Tongue (tissue), 2 donors: ENCODE results near the gene ZNF234. TPM values are rescaled to one million over a fixed set of nuclear protein-coding genes. Genes with fewer than 3 reads are reported as not detected.
"Not testable (repeated sequence)": the region's sequence is repeated elsewhere in the genome, so short reads cannot be mapped to it uniquely, and the experiment has no call there.

ENCODE experiments used
- DNase-seq: peaks from one replicate; pipeline ENCODE4 v3.0.0-alpha.2; 2015
- total RNA-seq: library from RNA; depleted of rRNA; stranded (reverse); fragments of >200 nt; gene quantifications from one replicate; pipeline ENCODE4 v1.2.3, GENCODE V29; 2014

The ZNF234 gene
- total RNA-seq, result 10.7 TPM

- DNase-seq, result peak; percentile 95
These were observed at the start of gene ZNF234 for GRCh38 chr19:44141191-44142058. Gene ZNF234, plus strand, starts transcription at chr19:44141554. Its CDS starts 3,079 bp downstream, at chr19:44144633.

GRCh38 chr19:44092108-44092507 lies 49.2 kb upstream of the ZNF234 start:
- no peak for DNase-seq

DNA sequence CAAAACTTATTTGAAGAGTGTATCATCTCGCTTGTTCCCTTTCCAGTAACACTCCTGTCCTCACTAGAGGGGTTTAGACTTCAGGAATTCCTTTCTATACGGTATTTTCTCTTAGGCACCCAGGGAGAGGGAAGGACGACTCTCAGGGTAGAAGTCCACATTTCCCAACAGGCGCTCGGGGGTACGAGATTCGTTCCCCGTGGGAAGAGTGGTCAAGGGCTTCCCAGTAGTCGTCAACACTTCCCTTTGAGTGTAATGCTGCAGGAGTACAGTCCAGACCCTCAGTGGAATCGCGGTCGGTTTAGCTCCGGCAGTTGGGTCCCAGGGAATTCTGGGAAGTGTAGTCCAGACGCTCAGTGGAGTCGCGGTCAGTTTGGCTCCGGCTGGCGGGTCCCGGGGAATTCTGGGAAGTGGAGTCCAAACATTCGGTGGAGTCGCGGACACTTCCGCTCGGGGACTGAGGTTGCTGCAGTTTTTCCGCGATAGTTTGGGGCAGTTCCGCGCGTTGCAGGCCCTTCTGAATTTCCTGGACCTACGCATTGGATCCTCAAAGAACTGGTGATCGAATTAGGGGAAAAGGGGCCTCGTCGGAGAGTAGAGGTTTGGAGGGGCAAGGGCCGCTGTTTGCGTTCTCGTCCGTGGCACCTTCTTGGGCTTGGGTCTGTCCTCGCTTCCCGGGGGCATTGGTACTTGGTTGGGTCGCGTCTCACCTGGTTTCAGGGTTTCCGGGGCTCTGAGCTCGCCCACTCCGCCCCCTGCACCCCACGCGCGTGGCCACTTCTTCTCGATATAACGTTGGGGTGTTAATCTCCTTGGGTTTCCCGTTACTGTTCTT lies 47.2 kb upstream of the ZNF234 start, which contains the start of gene ZNF224:
TSS of gene ZNF224 (plus strand) at position 431 of the 835 bp plus-strand sequence. CDS start 3,513 bp downstream, outside the sequence.
- DNase-seq, result peak; percentile 98

DNA sequence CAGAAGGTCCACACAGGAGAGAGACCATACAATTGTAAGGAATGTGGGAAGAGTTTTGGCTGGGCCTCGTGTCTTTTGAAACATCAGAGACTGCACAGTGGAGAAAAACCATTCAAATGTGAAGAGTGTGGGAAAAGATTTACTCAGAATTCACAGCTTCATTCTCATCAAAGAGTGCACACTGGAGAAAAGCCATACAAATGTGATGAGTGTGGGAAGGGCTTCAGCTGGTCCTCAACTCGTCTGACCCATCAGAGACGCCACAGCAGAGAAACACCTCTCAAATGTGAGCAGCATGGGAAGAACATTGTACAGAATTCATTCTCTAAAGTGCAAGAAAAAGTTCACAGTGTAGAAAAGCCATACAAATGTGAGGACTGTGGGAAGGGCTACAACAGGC lies 33.6 kb upstream of the ZNF234 start:
- DNase-seq, result no peak

- DNase-seq, result no peak
These were observed 31.9 kb upstream of the ZNF234 start for GRCh38 chr19:44109458-44109857.

DNA sequence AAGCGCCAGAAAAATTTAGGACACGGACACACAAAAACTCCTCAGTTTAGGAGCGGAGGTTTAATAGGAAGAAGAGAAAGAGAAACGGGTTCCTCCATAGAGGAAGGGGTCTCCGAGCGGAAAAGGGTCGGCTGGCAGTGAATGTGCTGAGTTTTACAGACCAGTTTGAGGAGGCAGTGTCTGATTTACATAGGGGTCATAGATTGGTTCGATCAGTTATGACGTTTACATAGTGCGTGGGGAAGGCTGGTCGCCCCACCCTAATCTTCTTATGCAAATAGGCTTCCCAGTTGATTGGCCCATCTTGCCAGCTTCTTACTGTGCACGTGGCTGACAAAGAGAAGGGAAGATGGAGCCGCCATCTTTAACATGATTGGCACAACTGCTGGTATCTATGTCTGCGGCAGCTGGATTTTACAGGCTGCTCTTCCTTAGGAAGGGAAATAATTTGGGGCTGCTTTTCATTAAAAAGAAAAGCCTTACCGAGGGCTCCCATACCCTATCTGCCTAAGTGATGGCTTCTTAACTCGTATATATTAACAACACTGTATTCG lies 29.4 kb upstream of the ZNF234 start:
- peak; percentile 73 for DNase-seq

DNA sequence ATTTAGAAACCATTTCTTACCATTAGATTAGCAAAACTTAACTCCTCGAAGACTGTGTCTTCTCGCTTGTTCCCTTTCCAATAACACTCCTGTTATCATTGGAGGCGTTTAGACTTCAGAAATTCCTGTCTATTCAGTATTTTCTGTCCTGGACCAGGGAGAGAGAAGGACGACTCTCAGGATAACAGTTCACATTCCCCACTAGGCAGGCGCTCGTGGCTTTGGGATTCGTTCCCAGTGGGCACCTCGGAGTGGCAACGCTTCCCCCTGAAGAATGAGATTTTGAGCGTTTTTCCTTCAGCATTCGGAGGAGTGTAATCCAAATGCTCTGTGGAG lies 28.6 kb upstream of the ZNF234 start:
- DNase-seq, result no peak

DNA sequence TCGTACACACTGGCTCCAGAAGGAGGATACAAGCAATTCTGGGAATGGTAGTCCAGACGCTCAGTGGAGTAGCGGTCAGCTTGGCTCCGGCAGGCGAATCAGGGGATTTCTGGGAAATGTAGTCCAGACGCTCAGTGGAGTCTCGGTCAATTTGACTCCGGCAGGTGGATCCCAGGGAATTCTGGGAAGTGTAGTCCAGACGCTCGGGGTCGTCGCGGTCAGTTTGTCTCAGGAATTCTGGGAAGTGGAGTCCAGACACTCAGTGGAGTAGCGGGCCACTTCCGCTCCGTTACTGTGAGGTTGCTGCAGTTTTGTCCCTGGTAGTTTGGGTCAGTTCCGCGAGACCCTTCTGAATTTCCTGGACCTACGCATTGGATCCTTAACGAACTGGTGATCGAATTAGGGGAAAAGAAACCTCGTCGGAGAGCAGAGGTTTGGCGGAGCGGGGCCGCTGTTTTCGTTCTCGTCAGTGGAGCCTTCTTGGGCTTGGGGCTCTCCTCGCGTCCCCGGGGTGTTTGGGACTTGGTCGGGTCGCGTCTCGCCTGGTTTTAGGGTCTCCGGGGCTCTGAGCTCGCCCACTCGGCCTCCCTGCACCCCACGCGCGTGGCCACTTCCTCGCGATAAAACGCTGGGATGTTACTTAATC lies 28.1 kb upstream of the ZNF234 start, which contains the start of gene ZNF225:
TSS of gene ZNF225 (plus strand) at position 262 of the 646 bp plus-strand sequence. CDS start 2,429 bp downstream, outside the sequence.
- peak; percentile 99 for DNase-seq

DNA sequence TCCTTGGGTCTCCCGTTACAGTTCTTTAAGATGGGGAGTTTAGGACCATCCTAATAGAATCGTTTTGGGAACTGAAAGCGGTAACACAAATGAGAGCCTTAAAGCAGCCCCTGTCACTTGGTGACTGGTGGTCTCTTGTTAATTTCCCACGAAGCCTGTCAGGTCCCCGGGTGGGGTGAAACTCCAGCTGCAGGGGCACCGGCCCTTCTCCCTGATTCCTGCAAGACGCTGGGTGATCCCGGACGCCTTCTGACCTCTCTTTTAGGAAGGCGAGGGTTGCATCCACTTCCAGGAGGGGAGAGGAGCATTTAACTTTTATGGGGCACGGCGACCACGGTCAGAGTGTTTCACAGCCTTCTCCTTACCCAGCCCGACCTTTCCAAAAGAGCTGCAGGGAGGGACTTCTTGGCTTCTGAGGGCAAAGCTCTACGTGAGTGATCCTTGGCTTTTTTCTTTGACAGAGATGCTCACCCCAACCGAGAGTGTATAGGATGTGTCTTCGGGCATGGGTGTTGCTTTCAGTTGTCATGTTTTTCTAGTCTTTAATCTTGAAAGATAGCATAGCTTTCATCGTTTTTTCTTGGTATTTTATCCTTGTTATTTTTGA lies 27.5 kb upstream of the ZNF234 start:
- no peak for DNase-seq

- DNase-seq, result not testable (repeated sequence)
These were observed 20.2 kb upstream of the ZNF234 start for GRCh38 chr19:44121162-44121561.

DNA sequence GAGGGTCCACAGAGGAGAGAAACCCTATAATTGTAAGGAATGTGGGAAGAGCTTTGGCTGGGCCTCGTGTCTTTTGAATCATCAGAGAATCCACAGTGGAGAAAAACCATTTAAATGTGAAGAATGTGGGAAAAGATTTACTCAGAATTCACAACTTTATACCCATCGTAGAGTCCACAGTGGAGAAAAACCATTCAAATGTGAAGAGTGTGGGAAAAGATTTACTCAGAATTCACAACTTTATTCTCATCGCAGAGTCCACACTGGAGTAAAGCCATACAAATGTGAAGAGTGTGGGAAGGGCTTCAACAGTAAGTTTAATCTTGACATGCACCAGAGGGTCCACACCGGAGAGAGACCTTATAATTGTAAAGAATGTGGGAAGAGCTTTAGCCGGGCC lies 9.4 kb upstream of the ZNF234 start:
- DNase-seq, result no peak

DNA sequence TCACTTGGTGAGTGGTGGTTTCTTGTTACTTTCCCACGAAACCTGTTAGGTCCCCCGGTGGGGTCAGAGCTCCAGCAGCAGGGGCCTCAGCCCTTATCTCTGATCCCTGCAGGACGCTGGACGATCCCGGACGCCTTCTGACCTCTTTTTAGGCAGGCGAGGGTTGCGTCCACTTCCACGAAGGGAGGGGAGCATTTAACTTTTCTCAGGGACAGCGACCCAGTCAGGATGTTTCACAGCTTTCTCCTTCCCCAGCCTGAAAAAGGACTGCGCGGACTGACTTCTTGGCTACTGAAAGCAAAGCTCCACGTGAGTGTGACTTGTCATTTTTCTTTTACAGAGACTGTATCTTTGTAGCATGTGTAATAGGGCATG lies 692 bp downstream of the ZNF234 start:
- DNase-seq, result no peak

DNA sequence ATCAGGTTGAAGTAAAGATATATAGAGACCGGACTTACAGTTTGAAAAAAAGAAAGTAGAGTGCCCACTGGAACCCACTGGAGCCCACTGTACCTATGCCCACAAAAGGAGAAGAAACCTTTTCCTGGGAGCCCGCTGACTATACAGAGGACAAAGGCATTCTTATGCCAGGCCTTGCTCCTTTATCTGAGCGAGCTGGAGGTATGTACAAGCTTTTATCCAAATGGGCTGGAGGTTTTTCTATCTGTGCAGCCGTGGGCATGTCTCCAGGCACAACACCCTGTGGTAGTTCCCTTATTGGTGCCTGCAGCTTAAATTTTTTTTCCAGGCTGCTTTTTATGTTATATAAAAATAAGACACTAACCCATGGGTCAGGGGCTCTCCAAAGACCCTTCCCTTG lies 8.4 kb downstream of the ZNF234 start:
- DNase-seq, result no peak

GRCh38 chr19:44151491-44151890 lies 10.1 kb downstream of the ZNF234 start:
- no peak for DNase-seq

- no peak for DNase-seq
These were observed 15.1 kb downstream of the ZNF234 start for GRCh38 chr19:44156475-44156874.

- no peak for DNase-seq
These were observed 22.4 kb downstream of the ZNF234 start for GRCh38 chr19:44163789-44164188.

DNA sequence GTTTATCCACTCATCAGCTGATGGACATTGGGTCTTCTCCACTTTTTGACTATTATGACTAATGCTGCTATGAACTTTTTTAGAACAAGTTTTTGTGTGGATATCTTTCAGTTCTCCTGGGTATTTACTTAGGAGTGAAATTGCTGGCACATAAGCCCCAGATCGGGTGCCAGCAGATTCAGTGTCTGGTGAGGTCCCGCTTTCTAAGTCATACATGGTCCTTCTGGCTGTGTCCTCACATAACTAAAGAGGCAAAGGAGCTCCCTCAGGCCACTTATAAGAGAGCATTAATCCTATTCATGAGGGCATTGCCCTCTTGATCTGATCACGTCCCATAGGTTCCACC lies 22.9 kb downstream of the ZNF234 start:
- no peak for DNase-seq

- DNase-seq, result peak; percentile 99
These were observed 23.5 kb downstream of the ZNF234 start, which contains the start of gene ZNF226 for GRCh38 chr19:44164673-44165512. Gene ZNF226, plus strand, starts transcription at chr19:44165100. Its CDS starts 4,981 bp downstream, at chr19:44170081.

GRCh38 chr19:44170660-44171059 lies 29.3 kb downstream of the ZNF234 start:
- not testable (repeated sequence) for DNase-seq

GRCh38 chr19:44176590-44176989 lies 35.2 kb downstream of the ZNF234 start:
- DNase-seq, result no peak

GRCh38 chr19:44180968-44181367 lies 39.6 kb downstream of the ZNF234 start:
- DNase-seq, result no peak
